Transverse colon (tissue), 4 donors: ENCODE results near the gene GRAMD1B. TPM values are rescaled to one million over a fixed set of nuclear protein-coding genes. Genes with fewer than 3 reads are reported as not detected.

Experiments used
- DNase-seq: peaks from one replicate; pipeline ENCODE4 v3.0.0-alpha.2; 2019
- H3K27ac ChIP-seq, 4 donors: fragments of 200-600 bp; sonication (generic); 2 replicates each; pipeline ENCODE4 v1.5.1; 2016 to 2018; ENCODE audit warnings: inconsistent platforms in 4 of 4
- H3K27me3 ChIP-seq: fragments of 200-600 bp; sonication (generic); 2 replicates; pipeline ENCODE4 v1.5.1; 2017; ENCODE audit warnings: inconsistent platforms
- H3K36me3 ChIP-seq, 4 donors: fragments of 200-600 bp; sonication (generic); 2 replicates each; pipeline ENCODE4 v1.5.1; 2017 to 2019; ENCODE audit warnings: inconsistent platforms in 4 of 4
- H3K4me1 ChIP-seq, 4 donors: fragments of 200-600 bp; sonication (generic); 2 replicates each; pipeline ENCODE4 v1.5.1; 2017 to 2020; ENCODE audit warnings: inconsistent platforms in 4 of 4
- H3K4me3 ChIP-seq, 4 donors: fragments of 200-600 bp; sonication (generic); 1 replicate in 1 of 4; 2 replicates in 3 of 4; pipeline versions ENCODE4 v1.5.1 to v1.6.1; 2017 to 2019; ENCODE audit warnings: inconsistent platforms in 4 of 4
- H3K9me3 ChIP-seq, 2 donors: fragments of 200-600 bp; sonication (generic); 2 replicates each; pipeline ENCODE4 v1.5.1; 2017 to 2019; ENCODE audit warnings: inconsistent platforms in 2 of 2
- EP300 ChIP-seq: sonication (generic); formaldehyde crosslinking; IDR thresholded peaks from one replicate; pipeline ENCODE4 v1.6.1; 2017; ENCODE audit warnings: antibody characterized with exemption, low read depth
- POLR2A ChIP-seq: fragments of 450-650 bp; IDR thresholded peaks from one replicate; pipeline ENCODE4 v1.6.1; 2016; ENCODE audit warnings: antibody characterized with exemption, mild to moderate bottlenecking, moderate library complexity
- POLR2AphosphoS5 ChIP-seq, 3 donors: sonication (generic); formaldehyde crosslinking; IDR thresholded peaks; one replicate each; pipeline ENCODE4 v1.6.1; 2016; ENCODE audit warnings: antibody characterized with exemption in 3 of 3
- WGBS, 2 donors: methylation state at CpG; one replicate each; pipeline ENCODE4 v1.1.5; 2018; ENCODE audit warnings: low coverage in 1 of 2; 5-methylcytosine and 5-hydroxymethylcytosine counted together
- in situ Hi-C, 4 donors: fragments of 200-750 bp; cut with MboI; loops; one replicate each; pipeline versions ENCODE4 v1.15.0 to v1.15.1; 2017; ENCODE audit warnings: low sequenced_read_pairs in 3 of 4, low pct_ligation_motif_present in 1 of 4, low pct_unique_long_range_greater_than_20kb in 1 of 4
- intact Hi-C: fragments of 100-400 bp; cut with DNase I; formaldehyde crosslinking; loops from one replicate; pipeline ENCODE4 v1.15.1; 2023; ENCODE audit warnings: low total_unique reads
- total RNA-seq, 4 donors: library from RNA; depleted of rRNA; stranded (reverse); fragments of >200 nt; gene quantifications; one replicate each; pipeline ENCODE4 v1.1.0, GENCODE V29; 2016
- TF ChIP-seq, protein P1 (sequence below), 5 experiments: fragments of 200-600 bp in 3 of 5; fragments of 450-650 bp in 2 of 5; sonication (generic) in 3 of 5; IDR thresholded peaks; 1 replicate in 2 of 5; 2 replicates in 3 of 5; pipeline ENCODE4 v1.5.1; 2016 to 2017; ENCODE audit warnings: antibody characterized with exemption in 5 of 5, inconsistent platforms in 3 of 5, mild to moderate bottlenecking in 2 of 5, moderate library complexity in 1 of 5

Gene GRAMD1B
- total RNA-seq, 4 donors from 2014 or later: 4.3 to 58.4 (median 9.9) TPM

DNA sequence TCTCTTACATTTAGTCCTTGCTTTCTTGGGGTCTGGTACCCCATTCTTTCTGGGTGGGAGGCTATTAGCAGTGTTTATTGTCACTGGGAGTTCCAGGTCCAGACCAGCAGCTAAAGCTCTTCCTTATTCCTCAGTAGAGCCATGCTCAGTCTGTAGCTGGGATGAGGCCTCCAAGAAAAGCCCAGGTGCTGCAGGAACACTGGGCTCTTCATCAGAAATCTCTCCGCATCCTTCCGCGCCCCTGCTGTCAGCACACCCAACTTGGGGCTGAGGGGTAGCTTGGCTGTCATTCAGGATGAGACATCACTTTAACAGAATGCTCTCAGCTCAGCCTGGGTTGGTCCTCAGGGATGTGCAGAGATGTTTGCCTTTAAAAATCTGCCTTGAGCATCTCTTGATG lies 97.5 kb downstream of the GRAMD1B start:
- intact Hi-C loops: no loop called here
- no peaks in the 10 kb centered on the region for H3K4me1 ChIP-seq
- TF ChIP-seq EP300 (no peak), POLR2A (no peak), POLR2AphosphoS5 (IDR thresholded peaks at IDR 0.05) (no peak)
- TF ChIP-seq, protein P1, sequence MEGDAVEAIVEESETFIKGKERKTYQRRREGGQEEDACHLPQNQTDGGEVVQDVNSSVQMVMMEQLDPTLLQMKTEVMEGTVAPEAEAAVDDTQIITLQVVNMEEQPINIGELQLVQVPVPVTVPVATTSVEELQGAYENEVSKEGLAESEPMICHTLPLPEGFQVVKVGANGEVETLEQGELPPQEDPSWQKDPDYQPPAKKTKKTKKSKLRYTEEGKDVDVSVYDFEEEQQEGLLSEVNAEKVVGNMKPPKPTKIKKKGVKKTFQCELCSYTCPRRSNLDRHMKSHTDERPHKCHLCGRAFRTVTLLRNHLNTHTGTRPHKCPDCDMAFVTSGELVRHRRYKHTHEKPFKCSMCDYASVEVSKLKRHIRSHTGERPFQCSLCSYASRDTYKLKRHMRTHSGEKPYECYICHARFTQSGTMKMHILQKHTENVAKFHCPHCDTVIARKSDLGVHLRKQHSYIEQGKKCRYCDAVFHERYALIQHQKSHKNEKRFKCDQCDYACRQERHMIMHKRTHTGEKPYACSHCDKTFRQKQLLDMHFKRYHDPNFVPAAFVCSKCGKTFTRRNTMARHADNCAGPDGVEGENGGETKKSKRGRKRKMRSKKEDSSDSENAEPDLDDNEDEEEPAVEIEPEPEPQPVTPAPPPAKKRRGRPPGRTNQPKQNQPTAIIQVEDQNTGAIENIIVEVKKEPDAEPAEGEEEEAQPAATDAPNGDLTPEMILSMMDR (IDR thresholded peaks at IDR 0.05): no peak
- in situ Hi-C loops: no loop called here
- no peak overlapping the region for H3K27ac ChIP-seq
- H3K27me3 ChIP-seq: no peaks in the 10 kb centered on the region
- 95% methylated on average over 3 of the region's 3 CpGs; no CpG with 5 or more reads in 1 of the 2 donors for WGBS, 2 donors
- H3K9me3 ChIP-seq: no peaks in the 10 kb centered on the region
- no peak overlapping the region for H3K4me3 ChIP-seq
- DNase-seq: no peak
- H3K36me3 ChIP-seq: no peaks in the 10 kb centered on the region

DNA sequence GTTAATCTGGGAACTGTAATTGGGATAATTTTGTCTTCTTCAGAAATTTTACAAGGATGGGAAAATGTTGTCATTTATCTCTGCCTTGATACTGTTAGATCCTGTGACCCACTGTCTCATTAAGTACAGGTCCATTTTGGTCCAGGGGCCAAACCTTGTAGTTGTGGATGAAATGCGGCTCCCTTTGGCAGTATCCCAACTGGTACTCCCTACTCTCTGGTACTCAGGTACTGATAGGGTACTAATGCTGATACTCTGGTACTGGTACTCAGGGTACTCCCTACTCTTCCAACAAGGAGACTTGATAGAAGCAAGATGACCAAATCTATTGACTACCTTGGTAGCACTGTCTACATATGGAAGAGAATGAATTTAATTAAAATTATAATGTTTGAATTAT lies 97.9 kb downstream of the GRAMD1B start:
- H3K4me1 ChIP-seq: no peaks in the 10 kb centered on the region
- H3K27ac ChIP-seq: no peak overlapping the region
- H3K27me3 ChIP-seq: no peaks in the 10 kb centered on the region
- in situ Hi-C loops: no loop called here
- H3K4me3 ChIP-seq: no peak overlapping the region
- 100% methylated on average over 1 of the region's 1 CpG; no CpG with 5 or more reads in 1 of the 2 donors for WGBS, 2 donors
- DNase-seq: no peak
- intact Hi-C loops: no loop called here
- no peaks in the 10 kb centered on the region for H3K36me3 ChIP-seq
- no peaks in the 10 kb centered on the region for H3K9me3 ChIP-seq
- TF ChIP-seq, protein P1 (IDR thresholded peaks at IDR 0.05): no peak
- TF ChIP-seq POLR2A (no peak), EP300 (no peak), POLR2AphosphoS5 (IDR thresholded peaks at IDR 0.05) (no peak)

DNA sequence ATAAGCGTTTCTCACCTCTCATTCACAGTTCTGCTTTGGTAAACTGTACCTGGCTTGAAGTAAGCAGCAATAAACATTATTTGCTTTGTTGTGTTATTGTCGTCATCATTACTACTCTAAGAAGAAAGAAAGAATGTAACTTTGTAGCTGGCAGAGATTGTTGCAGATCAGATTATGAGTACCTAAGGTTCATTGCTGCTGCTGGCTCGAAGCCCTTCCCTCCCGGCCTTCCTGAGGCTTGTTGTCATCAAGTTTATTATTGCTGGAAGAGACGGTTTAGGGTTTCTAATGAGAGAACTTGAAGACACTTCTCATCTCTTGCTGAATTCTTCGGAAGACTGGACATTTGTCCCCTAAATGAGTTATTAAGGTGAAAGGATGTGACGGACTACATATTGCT lies 101.3 kb downstream of the GRAMD1B start:
- TF ChIP-seq POLR2A (no peak), POLR2AphosphoS5 (IDR thresholded peaks at IDR 0.05) (no peak), EP300 (no peak)
- TF ChIP-seq, protein P1 (IDR thresholded peaks at IDR 0.05): no peak
- no peak for DNase-seq
- Histone ChIP-seq H3K4me3 (no peak overlapping the region), H3K27me3 (no peaks in the 10 kb centered on the region), H3K9me3 (no peaks in the 10 kb centered on the region), H3K36me3 (no peaks in the 10 kb centered on the region), H3K4me1 (no peaks in the 10 kb centered on the region), H3K27ac (no peak overlapping the region)
- in situ Hi-C loops (no loop called here), intact Hi-C loops (no loop called here)
- 57 to 58% methylated on average over 5 to 7 of the region's 7 CpGs for WGBS, 2 donors

DNA sequence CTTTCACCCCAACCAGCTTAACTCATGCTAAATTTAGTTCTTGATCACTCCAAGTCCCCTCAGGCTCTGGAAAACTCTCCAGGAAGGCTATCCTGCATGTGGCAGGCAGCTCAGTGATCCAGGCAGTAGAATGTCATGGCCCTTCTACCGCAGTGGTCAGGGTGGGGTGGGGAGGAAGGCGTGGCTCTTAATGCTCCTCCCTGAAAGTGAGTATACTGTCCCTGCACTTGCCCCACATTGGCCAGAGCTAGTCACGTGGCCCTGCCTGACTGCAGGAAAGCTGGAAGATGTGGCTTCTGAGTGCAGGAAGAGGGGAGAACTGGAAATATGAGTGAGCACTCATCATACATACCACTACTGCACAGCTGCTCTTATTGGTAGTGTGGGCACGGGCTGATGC lies 102.1 kb downstream of the GRAMD1B start:
- Histone ChIP-seq H3K27ac (no peak overlapping the region), H3K36me3 (no peaks in the 10 kb centered on the region), H3K4me1 (no peaks in the 10 kb centered on the region), H3K4me3 (no peak overlapping the region), H3K9me3 (no peaks in the 10 kb centered on the region), H3K27me3 (no peaks in the 10 kb centered on the region)
- DNase-seq: no peak
- intact Hi-C loops: no loop called here
- in situ Hi-C loops: no loop called here
- WGBS, 2 donors: 71% methylated on average over 4 of the region's 4 CpGs; no CpG with 5 or more reads in 1 of the 2 donors
- TF ChIP-seq EP300 (no peak), POLR2A (no peak), POLR2AphosphoS5 (IDR thresholded peaks at IDR 0.05) (no peak)
- TF ChIP-seq, protein P1 (IDR thresholded peaks at IDR 0.05): no peak
